Measurements from ENCODE around the gene HEMGN. TPM values are rescaled to one million over a fixed set of nuclear protein-coding genes. Genes with fewer than 3 reads are reported as not detected.

Gene HEMGN
- total and polyA plus RNA-seq, 2 of the 13 experiments (the other 11 are each of a cell fraction or from before 2014, with no cell fraction given) = not detected

DNA sequence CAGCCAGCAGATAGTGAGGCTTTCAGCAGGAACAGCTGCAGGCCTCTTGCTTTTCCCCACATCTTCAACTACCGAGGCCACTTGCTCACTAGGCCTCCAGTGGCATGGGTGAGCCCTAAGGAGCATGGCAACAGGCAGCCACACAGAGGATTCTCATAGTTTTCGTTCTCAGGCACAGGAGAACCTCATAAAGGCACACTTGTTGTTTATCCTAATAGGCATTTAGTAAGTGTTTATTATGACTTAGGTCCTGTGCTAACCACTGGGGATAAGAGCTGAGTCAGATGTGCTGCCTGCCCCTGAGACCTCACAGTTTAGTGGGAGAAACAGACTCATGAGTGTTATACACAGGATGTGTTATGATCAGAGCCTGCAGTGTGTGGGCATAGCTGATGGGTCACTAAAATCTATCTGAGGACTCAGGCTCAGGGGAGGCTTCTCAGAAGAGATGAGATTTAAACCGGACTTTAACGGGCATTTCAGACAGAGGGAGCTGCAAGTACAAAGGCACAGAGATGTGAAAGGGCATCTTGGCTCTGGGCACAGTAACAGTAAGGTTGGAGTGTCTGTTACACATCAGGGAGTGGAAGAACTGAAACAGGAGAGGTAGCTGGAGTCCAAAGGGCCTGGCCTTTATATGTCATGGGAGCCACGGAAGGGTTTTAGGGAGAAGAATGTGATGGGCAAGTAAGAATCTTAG lies 21.0 kb upstream of the HEMGN start:
- TF ChIP-seq SMAD9 (CRISPR knock-in tag; IDR thresholded peaks at IDR 0.05) (no peak), FOXO1 (CRISPR knock-in tag; IDR thresholded peaks at IDR 0.05) (no peak), MIER2 (CRISPR knock-in tag; IDR thresholded peaks at IDR 0.05) (no peak), ZNF674 (CRISPR knock-in tag; IDR thresholded peaks at IDR 0.05; ENCODE audit: low read depth) (no peak), ISX (CRISPR knock-in tag; conservative IDR thresholded peaks at IDR 0.05) (no peak), ZNF441 (CRISPR knock-in tag; IDR thresholded peaks at IDR 0.05; ENCODE audit: borderline replicate concordance) (no peak)
- TF ChIP-seq, protein P1, sequence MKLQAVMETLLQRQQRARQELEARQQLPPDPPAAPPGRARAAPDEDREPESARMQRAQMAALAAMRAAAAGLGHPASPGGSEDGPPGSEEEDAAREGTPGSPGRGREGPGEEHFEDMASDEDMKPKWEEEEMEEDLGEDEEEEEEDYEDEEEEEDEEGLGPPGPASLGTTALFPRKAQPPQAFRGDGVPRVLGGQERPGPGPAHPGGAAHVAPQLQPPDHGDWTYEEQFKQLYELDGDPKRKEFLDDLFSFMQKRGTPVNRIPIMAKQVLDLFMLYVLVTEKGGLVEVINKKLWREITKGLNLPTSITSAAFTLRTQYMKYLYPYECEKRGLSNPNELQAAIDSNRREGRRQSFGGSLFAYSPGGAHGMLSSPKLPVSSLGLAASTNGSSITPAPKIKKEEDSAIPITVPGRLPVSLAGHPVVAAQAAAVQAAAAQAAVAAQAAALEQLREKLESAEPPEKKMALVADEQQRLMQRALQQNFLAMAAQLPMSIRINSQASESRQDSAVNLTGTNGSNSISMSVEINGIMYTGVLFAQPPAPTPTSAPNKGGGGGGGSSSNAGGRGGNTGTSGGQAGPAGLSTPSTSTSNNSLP (IDR thresholded peaks at IDR 0.05; ENCODE audit: low read depth, low read length) = no peak
- TF ChIP-seq, protein P2, sequence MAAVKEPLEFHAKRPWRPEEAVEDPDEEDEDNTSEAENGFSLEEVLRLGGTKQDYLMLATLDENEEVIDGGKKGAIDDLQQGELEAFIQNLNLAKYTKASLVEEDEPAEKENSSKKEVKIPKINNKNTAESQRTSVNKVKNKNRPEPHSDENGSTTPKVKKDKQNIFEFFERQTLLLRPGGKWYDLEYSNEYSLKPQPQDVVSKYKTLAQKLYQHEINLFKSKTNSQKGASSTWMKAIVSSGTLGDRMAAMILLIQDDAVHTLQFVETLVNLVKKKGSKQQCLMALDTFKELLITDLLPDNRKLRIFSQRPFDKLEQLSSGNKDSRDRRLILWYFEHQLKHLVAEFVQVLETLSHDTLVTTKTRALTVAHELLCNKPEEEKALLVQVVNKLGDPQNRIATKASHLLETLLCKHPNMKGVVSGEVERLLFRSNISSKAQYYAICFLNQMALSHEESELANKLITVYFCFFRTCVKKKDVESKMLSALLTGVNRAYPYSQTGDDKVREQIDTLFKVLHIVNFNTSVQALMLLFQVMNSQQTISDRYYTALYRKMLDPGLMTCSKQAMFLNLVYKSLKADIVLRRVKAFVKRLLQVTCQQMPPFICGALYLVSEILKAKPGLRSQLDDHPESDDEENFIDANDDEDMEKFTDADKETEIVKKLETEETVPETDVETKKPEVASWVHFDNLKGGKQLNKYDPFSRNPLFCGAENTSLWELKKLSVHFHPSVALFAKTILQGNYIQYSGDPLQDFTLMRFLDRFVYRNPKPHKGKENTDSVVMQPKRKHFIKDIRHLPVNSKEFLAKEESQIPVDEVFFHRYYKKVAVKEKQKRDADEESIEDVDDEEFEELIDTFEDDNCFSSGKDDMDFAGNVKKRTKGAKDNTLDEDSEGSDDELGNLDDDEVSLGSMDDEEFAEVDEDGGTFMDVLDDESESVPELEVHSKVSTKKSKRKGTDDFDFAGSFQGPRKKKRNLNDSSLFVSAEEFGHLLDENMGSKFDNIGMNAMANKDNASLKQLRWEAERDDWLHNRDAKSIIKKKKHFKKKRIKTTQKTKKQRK (IDR thresholded peaks at IDR 0.05; ENCODE audit: low read length) = no peak
- no peaks in the 10 kb centered on the region for H3K4me1 ChIP-seq (ENCODE audit: insufficient read depth, low read length)
- no peak overlapping the region for H2AFZ ChIP-seq (ENCODE audit: low read length)
- H3K27me3 ChIP-seq (ENCODE audit: control insufficient read depth in 1 of 2, insufficient read depth in 2 of 2, low read length in 2 of 2) = peaks cover 0 to 22% of the 10 kb centered on the region in 2 experiments; a peak in 2 of 5 replicates
- in situ Hi-C loops (cut with HindIII; ENCODE audit: extremely low pct_ligation_motif_present, low pct_unique_long_range_greater_than_20kb) = no loop called here
- no peak overlapping the region for H3K4me2 ChIP-seq (ENCODE audit: low read depth, low read length)
- no peaks in the 10 kb centered on the region for H4K20me1 ChIP-seq (ENCODE audit: insufficient read depth, low read length)
- POLR2A ChIA-PET = interaction anchor here (1.0 to 1.3 kb wide), 2 partner anchors 24 to 36 kb away, joined by 3 to 4 read pairs; partner anchors contain the start of gene TRMO
- no peak overlapping the region for H3K4me3 ChIP-seq (replicated peaks in 1 of 3; ENCODE audit: insufficient read depth in 1 of 3, low read depth in 2 of 3, low read length in 3 of 3)
- H3K9me3 ChIP-seq (ENCODE audit: low read length) = no peaks in the 10 kb centered on the region
- no peaks in the 10 kb centered on the region for H3K36me3 ChIP-seq (replicated peaks in 1 of 2; ENCODE audit: control insufficient read depth in 1 of 2, insufficient read depth in 2 of 2, low read length in 2 of 2)
- intact Hi-C loops (cut with micrococcal nuclease; ENCODE audit: unreplicated experiment) = no loop called here
- no TSS peak for BruUV-seq (replicated peaks)
- WGBS (ENCODE audit: low lambda C conversion rate) = 11% methylated on average over 4 of the region's 5 CpGs
- DNase-seq (ENCODE audit: low spot score) (no peak), FAIRE-seq (no peak), ATAC-seq (no peak)
- no peak overlapping the region for H3K9ac ChIP-seq (ENCODE audit: insufficient read depth, low read depth, low read length)
- no peaks in the 10 kb centered on the region for H3K79me2 ChIP-seq (ENCODE audit: insufficient read depth, low read length)
- CTCF ChIA-PET (ENCODE audit: low intra/inter-chr PET ratio, low total read pairs) = no interaction called here
- H3K27ac ChIP-seq (ENCODE audit: extremely low read length, insufficient read depth, low read length) = no peak overlapping the region
